Bronchial epithelial cell (primary cell): ENCODE data around the gene C3orf70. TPM values are rescaled to one million over a fixed set of nuclear protein-coding genes. Genes with fewer than 3 reads are reported as not detected.

Experiments
- DNase-seq: peaks from one replicate; pipeline ENCODE4 v3.0.0-alpha.2; 2010; ENCODE audit warnings: low read depth
- FAIRE-seq: peaks from 2 replicates; lab custom pipeline; 2011; peaks lifted over from hg19 to GRCh38; lab: Jason Lieb, UNC
- H3K27me3 ChIP-seq: 2 replicates; pipeline ENCODE4 v1.5.1; 2011; ENCODE audit warnings: low read length; ENCODE audit not compliant: control insufficient read depth, insufficient read depth
- H3K36me3 ChIP-seq: 2 replicates; pipeline ENCODE4 v1.5.1; 2011; ENCODE audit warnings: low read length; ENCODE audit not compliant: control insufficient read depth, insufficient read depth
- H3K4me3 ChIP-seq: 2 replicates; pipeline ENCODE4 v1.5.1; 2011; ENCODE audit warnings: mild to moderate bottlenecking, low read depth, low read length, control low read depth
- CTCF ChIP-seq: IDR thresholded peaks from 2 replicates; pipeline ENCODE4 v1.5.1; 2011; ENCODE audit warnings: mild to moderate bottlenecking, moderate library complexity, low read length, control low read depth, inconsistent platforms; ENCODE audit not compliant: insufficient read depth, severe bottlenecking
- total RNA-seq: library from RNA; depleted of rRNA; stranded (reverse); fragments of >200 nt; gene quantifications from 2 replicates; pipeline ENCODE4 v1.2.1, GENCODE V29; 2014

C3orf70 gene
- total RNA-seq, 1 donor from 2014 or later: under 0.01 TPM

GRCh38 chr3:185042312-185043050 is 110.4 kb downstream of the C3orf70 start:
- no peak overlapping the region for H3K4me3 ChIP-seq
- H3K27me3 ChIP-seq: no peaks in the 10 kb centered on the region
- no peak for TF ChIP-seq CTCF
- no peaks in the 10 kb centered on the region for H3K36me3 ChIP-seq
- no peak for DNase-seq
- no peak for FAIRE-seq

GRCh38 chr3:185041540-185041939 is 111.3 kb downstream of the C3orf70 start:
- no peak overlapping the region for H3K4me3 ChIP-seq
- DNase-seq (no peak), FAIRE-seq (no peak)
- no peak for TF ChIP-seq CTCF
- H3K27me3 ChIP-seq: no peaks in the 10 kb centered on the region
- no peaks in the 10 kb centered on the region for H3K36me3 ChIP-seq

- no peak for TF ChIP-seq CTCF
- FAIRE-seq: no peak
These were observed 112.4 kb downstream of the C3orf70 start for GRCh38 chr3:185040425-185040824.

GRCh38 chr3:185037801-185038200 is 115.1 kb downstream of the C3orf70 start:
- Histone ChIP-seq H3K4me3 (no peak overlapping the region), H3K27me3 (no peaks in the 10 kb centered on the region), H3K36me3 (no peaks in the 10 kb centered on the region)
- DNase-seq (no peak), FAIRE-seq (no peak)
- no peak for TF ChIP-seq CTCF

More at GRCh38 chr3:185040425-185040824, 112.4 kb downstream of the C3orf70 start:
- Histone ChIP-seq H3K27me3 (no peaks in the 10 kb centered on the region), H3K4me3 (no peak overlapping the region), H3K36me3 (no peaks in the 10 kb centered on the region)
- DNase-seq: no peak

DNA sequence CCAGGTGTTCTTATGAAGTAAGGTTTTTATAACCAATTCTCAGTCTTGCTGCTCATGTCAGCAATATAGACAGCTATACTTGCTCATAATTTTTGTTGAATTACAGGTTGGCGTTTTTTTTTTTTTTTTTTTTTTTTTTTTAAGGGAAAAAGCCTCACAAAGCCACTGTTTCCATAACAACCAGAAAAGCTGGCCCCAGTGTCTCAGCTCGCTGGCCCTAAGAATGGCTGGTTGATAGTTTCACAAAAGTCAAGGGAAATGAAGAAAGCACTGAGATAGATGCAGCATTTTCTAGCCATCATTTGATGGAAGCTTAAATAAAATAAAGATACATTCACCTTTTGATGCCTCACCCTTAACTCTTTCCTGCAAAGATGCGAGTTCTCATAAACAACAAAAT is 121.9 kb downstream of the C3orf70 start:
- no peaks in the 10 kb centered on the region for H3K27me3 ChIP-seq
- TF ChIP-seq CTCF: no peak
- H3K4me3 ChIP-seq: no peak overlapping the region
- no peak for FAIRE-seq
- no peaks in the 10 kb centered on the region for H3K36me3 ChIP-seq
- DNase-seq: no peak

DNA sequence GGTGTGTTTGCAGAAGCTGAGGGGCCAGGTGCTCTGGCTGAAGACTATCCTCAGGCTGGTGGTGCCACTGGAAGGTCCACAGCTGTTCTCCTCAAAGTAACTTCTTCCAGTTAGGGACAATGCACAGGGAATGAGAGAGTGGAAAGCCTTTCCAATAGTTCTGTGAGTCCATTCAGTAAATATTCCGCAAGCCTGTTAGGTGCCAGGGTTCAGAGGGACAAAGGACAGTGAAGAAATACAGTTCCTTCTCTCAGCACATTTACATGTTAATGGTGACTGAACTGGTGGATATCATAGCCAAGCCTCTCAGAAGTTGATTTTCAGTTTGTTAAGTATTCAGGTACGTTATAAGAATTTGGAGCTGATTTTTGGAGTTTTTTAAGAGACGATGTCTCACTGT is 122.5 kb downstream of the C3orf70 start:
- Histone ChIP-seq H3K4me3 (no peak overlapping the region), H3K36me3 (no peaks in the 10 kb centered on the region), H3K27me3 (no peaks in the 10 kb centered on the region)
- no peak for DNase-seq
- TF ChIP-seq CTCF: no peak
- no peak for FAIRE-seq
